B cell (primary cell): ENCODE data around the gene ANKRD11. TPM values are rescaled to one million over a fixed set of nuclear protein-coding genes. Genes with fewer than 3 reads are reported as not detected.

Experiments used
- ATAC-seq: fragments of 200-7000 bp; cut with Tn5 transposase; one replicate; pipeline ENCODE4 v1.10.0; 2021; ENCODE audit warnings: low read depth, mild to moderate bottlenecking, moderate number of reproducible peaks, moderate library complexity
- CTCF ChIA-PET: fragments of 350-600 bp; sonication (Branson Sonifier 250); formaldehyde crosslinking; loops from one replicate; lab custom pipeline; 2021; ENCODE audit warnings: antibody characterized with exemption, inconsistent platforms; lab: Charles Lee
- POLR2A ChIA-PET: fragments of 350-600 bp; sonication (Branson Sonifier 250); formaldehyde crosslinking; loops from one replicate; lab custom pipeline; 2021; ENCODE audit warnings: antibody characterized with exemption; lab: Charles Lee
- DNase-seq: peaks from one replicate; pipeline ENCODE4 v3.0.0; 2013
- H2AFZ ChIP-seq: 2 replicates; pipeline ENCODE4 v1.6.1; 2012; ENCODE audit warnings: mild to moderate bottlenecking, low read depth, low read length; ENCODE audit not compliant: insufficient read depth, poor library complexity, severe bottlenecking
- H3K27ac ChIP-seq, 2 donors: 1 replicate in 1 of 2; 2 replicates in 1 of 2; pipeline ENCODE4 v1.5.1; 2012 to 2013; ENCODE audit warnings: low read length in 2 of 2, mild to moderate bottlenecking in 2 of 2, moderate library complexity in 1 of 2
- H3K27me3 ChIP-seq, 4 experiments: fragments of 200-600 bp in 1 of 4; sonication (generic) in 1 of 4; replicated peaks in 1 of 4; 1 replicate in 2 of 4; 2 replicates in 2 of 4; pipeline versions ENCODE4 v1.6.1 to v1.7.0; 2013 to 2016; ENCODE audit warnings: low read length in 3 of 4, mild to moderate bottlenecking in 2 of 4, mixed read lengths in 1 of 4, moderate library complexity in 1 of 4; ENCODE audit not compliant: insufficient read depth in 4 of 4, control insufficient read depth in 3 of 4; ENCODE audit errors: control extremely low read depth in 1 of 4
- H3K36me3 ChIP-seq, 2 experiments: replicated peaks in 1 of 2; 1 replicate in 1 of 2; 2 replicates in 1 of 2; pipeline versions ENCODE4 v1.6.1 to v1.7.1; 2013; ENCODE audit warnings: low read length in 1 of 2; ENCODE audit not compliant: insufficient read depth in 2 of 2, control insufficient read depth in 1 of 2; ENCODE audit errors: control extremely low read depth in 1 of 2, extremely low read depth in 1 of 2
- H3K4me1 ChIP-seq, 2 donors: fragments of 200-600 bp in 1 of 2; sonication (generic) in 1 of 2; 1 replicate in 1 of 2; 2 replicates in 1 of 2; pipeline versions ENCODE4 v1.5.1 to v1.6.1; 2013 to 2017; ENCODE audit warnings: low read length in 2 of 2; ENCODE audit not compliant: control insufficient read depth in 2 of 2, insufficient read depth in 2 of 2
- H3K4me2 ChIP-seq: replicated peaks from 2 replicates; pipeline ENCODE3; 2012; ENCODE audit warnings: mild to moderate bottlenecking, low read depth, low read length; ENCODE audit not compliant: poor library complexity, severe bottlenecking
- H3K4me3 ChIP-seq, 5 experiments: fragments of 200-600 bp in 1 of 5; sonication (generic) in 1 of 5; 1 replicate in 3 of 5; 2 replicates in 2 of 5; pipeline versions ENCODE4 v1.5.1 to v1.7.0; 2011 to 2016; ENCODE audit warnings: low read length in 4 of 5, mild to moderate bottlenecking in 4 of 5, low read depth in 2 of 5, control low read depth in 1 of 5, moderate library complexity in 1 of 5; ENCODE audit not compliant: insufficient read depth in 1 of 5; ENCODE audit errors: control extremely low read depth in 1 of 5, extremely low read depth in 1 of 5
- H3K79me2 ChIP-seq: fragments of 200-600 bp; sonication (generic); one replicate; pipeline ENCODE4 v1.6.0; 2016; ENCODE audit warnings: low read length; ENCODE audit not compliant: control insufficient read depth, insufficient read depth
- H3K9ac ChIP-seq: fragments of 200-600 bp; sonication (generic); 2 replicates; pipeline ENCODE4 v1.6.1; 2017; ENCODE audit warnings: mild to moderate bottlenecking, low read length, moderate library complexity
- H3K9me3 ChIP-seq, 3 donors: one replicate each; pipeline versions ENCODE4 v1.6.1 to v1.7.1; 2013; ENCODE audit warnings: low read length in 2 of 3; ENCODE audit not compliant: control insufficient read depth in 2 of 3, insufficient read depth in 1 of 3; ENCODE audit errors: control extremely low read depth in 1 of 3
- H4K20me1 ChIP-seq: 2 replicates; pipeline ENCODE4 v1.6.0; 2012; ENCODE audit warnings: mild to moderate bottlenecking, low read length; ENCODE audit not compliant: insufficient read depth, control insufficient read depth, poor library complexity, severe bottlenecking
- H3K27ac Mint-ChIP-seq: one replicate; pipeline ENCODE4 v1.8.0; 2021; ENCODE audit warnings: mixed read lengths
- H3K27me3 Mint-ChIP-seq: one replicate; pipeline ENCODE4 v1.8.0; 2021; ENCODE audit warnings: mixed read lengths
- H3K4me1 Mint-ChIP-seq: one replicate; pipeline ENCODE4 v1.8.0; 2021; ENCODE audit warnings: mixed read lengths
- H3K4me3 Mint-ChIP-seq: one replicate; pipeline ENCODE4 v1.8.0; 2021; ENCODE audit warnings: mixed read lengths
- H3K9me3 Mint-ChIP-seq: one replicate; pipeline ENCODE4 v1.8.0; 2022; ENCODE audit warnings: mixed read lengths; ENCODE audit not compliant: insufficient read depth
- EZH2 ChIP-seq: IDR thresholded peaks from 2 replicates; pipeline ENCODE4 v1.6.1; 2012; ENCODE audit warnings: borderline replicate concordance, low read depth, mild to moderate bottlenecking, moderate library complexity, low read length; ENCODE audit not compliant: insufficient read depth, poor library complexity, severe bottlenecking
- WGBS: methylation state at CpG from one replicate; pipeline ENCODE4 v1.1.5; 2013; ENCODE audit warnings: missing lambda C conversion rate; ENCODE audit not compliant: insufficient coverage; 5-methylcytosine and 5-hydroxymethylcytosine counted together
- intact Hi-C: fragments of 100-400 bp; cut with micrococcal nuclease; formaldehyde crosslinking; loops from one replicate; pipeline ENCODE4 v1.10.0; 2022
- polyA plus RNA-seq: library from polyadenylated mRNA; depleted of rRNA; stranded (reverse); fragments of >200 nt; gene quantifications from 2 replicates; pipeline ENCODE4 v1.2.3, GENCODE V29; 2012
- total RNA-seq, 2 donors: library from RNA; stranded (reverse); fragments of 120-200 nt in 1 of 2; gene quantifications; 1 replicate in 1 of 2; 2 replicates in 1 of 2; pipeline versions ENCODE4 v1.2.3 to v1.2.4, GENCODE V29; 2013 to 2022
- TF ChIP-seq, protein P1 (sequence below): fragments of 200-600 bp; IDR thresholded peaks from one replicate; pipeline ENCODE4 v1.8.0; 2022; ENCODE audit warnings: antibody characterized with exemption, mild to moderate bottlenecking

The ANKRD11 gene
- total and polyA plus RNA-seq, 2 donors (not counting 1 experiment from before 2014, with no cell fraction given) = 67.9 to 314 TPM

DNA sequence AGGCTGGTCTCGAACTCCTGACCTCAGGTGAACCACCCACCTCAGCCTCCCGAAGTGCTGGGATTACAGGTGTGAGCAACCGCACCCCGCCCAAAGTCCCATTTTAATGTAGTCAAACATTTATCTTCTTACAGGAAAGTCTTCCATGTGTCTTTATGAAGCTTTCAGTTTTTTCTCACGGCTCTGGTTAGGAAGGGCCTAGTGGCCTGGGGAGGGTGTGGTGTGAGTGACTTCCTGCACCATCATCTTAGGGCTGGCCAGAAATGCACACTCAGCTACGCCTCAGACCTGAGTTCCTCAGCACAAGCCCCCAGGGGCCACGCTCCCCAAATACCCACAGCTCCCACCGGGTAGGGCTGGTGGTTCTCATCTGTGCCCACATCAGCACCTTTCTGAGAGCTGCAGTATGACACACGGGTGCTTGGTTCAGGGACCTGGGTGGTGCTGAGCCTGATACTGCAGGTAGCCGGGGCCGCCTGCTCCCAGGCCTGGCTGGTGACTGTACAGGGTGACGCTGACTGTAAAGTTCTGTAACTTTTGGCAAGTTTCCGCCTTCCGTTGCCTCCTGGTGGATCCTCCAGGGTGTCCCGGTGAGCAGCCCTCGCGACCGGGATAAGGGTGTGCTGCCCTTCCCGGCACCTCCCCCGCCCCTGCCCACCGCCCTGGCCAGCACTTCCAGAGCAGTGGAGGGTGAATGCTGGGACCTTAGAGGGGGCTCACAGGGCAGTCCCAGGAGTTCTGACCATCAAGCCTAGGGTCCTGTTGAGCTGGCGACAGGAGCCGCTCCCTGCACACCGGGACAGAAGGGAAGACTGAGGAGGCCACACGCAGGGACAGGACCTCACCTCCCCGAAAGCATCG lies 220.3 kb downstream of the ANKRD11 start:
- ATAC-seq = no peak

More for the DNA sequence above, 220.3 kb downstream of the ANKRD11 start:
- CTCF ChIA-PET = interaction anchor here (0.6 kb wide), 1 partner anchor 248 kb away, joined by 4 read pairs; no protein-coding TSS in a partner anchor
- Histone ChIP-seq H3K27me3 (no peaks in the 10 kb centered on the region), H3K9me3 (no peaks in the 10 kb centered on the region), H3K4me3 (no peak overlapping the region), H3K9ac (no peak overlapping the region), H3K36me3 (peaks cover 5 to 71% of the 10 kb centered on the region in 2 experiments), H4K20me1 (peaks cover 66% of the 10 kb centered on the region), H3K4me2 (no peak overlapping the region), H3K27ac (no peak overlapping the region), H3K4me1 (no peaks in the 10 kb centered on the region), H3K79me2 (peaks cover 36% of the 10 kb centered on the region), H2AFZ (no peak overlapping the region)
- POLR2A ChIA-PET = no interaction called here
- intact Hi-C loops = no loop called here
- Mint-ChIP-seq H3K9me3 (no peaks in the 10 kb centered on the region), H3K4me1 (no peaks in the 10 kb centered on the region), H3K4me3 (no peak overlapping the region), H3K27ac (no peak overlapping the region), H3K27me3 (no peaks in the 10 kb centered on the region)
- WGBS = 97% methylated on average over 25 of the region's 27 CpGs
- TF ChIP-seq, protein P1, sequence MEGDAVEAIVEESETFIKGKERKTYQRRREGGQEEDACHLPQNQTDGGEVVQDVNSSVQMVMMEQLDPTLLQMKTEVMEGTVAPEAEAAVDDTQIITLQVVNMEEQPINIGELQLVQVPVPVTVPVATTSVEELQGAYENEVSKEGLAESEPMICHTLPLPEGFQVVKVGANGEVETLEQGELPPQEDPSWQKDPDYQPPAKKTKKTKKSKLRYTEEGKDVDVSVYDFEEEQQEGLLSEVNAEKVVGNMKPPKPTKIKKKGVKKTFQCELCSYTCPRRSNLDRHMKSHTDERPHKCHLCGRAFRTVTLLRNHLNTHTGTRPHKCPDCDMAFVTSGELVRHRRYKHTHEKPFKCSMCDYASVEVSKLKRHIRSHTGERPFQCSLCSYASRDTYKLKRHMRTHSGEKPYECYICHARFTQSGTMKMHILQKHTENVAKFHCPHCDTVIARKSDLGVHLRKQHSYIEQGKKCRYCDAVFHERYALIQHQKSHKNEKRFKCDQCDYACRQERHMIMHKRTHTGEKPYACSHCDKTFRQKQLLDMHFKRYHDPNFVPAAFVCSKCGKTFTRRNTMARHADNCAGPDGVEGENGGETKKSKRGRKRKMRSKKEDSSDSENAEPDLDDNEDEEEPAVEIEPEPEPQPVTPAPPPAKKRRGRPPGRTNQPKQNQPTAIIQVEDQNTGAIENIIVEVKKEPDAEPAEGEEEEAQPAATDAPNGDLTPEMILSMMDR = no peak
- no peak for TF ChIP-seq EZH2
- no peak for DNase-seq
